Endothelial cell of umbilical vein (primary cell): ENCODE data around the gene NUPR1. TPM values are rescaled to one million over a fixed set of nuclear protein-coding genes. Genes with fewer than 3 reads are reported as not detected.

ENCODE experiments used
- BruUV-seq: library from RNA; stranded (reverse); fragments of 400-500 nt; replicated peaks from 2 replicates; lab custom pipeline; 2021; lab: Mats Ljungman, UMichigan
- CTCF ChIA-PET: fragments of 300-600, 350-600 bp; sonication (Branson Sonifier 250); formaldehyde crosslinking; loops from one replicate; lab custom pipeline; 2021; ENCODE audit warnings: antibody characterized with exemption, inconsistent platforms; lab: Charles Lee
- POLR2A ChIA-PET: fragments of 300-600, 350-600 bp; sonication (Branson Sonifier 250); formaldehyde crosslinking; loops from one replicate; lab custom pipeline; 2021; ENCODE audit warnings: antibody characterized with exemption, inconsistent platforms; lab: Charles Lee
- DNase-seq: peaks from one replicate; pipeline ENCODE4 v3.0.0-alpha.2; 2011; ENCODE audit warnings: low read depth, low spot score
- FAIRE-seq: peaks from 2 replicates; lab custom pipeline; 2011; peaks lifted over from hg19 to GRCh38; lab: Jason Lieb, UNC
- H2AFZ ChIP-seq: 2 replicates; pipeline ENCODE4 v1.6.0; 2012; ENCODE audit warnings: low read depth, low read length, control low read depth, inconsistent platforms
- H3K27ac ChIP-seq: 2 replicates; pipeline ENCODE4 v1.5.1; 2011; ENCODE audit warnings: low read depth, mild to moderate bottlenecking, control low read depth, low read length, moderate library complexity; ENCODE audit not compliant: insufficient read depth
- H3K27me3 ChIP-seq, 2 experiments: 2 replicates each; pipeline versions ENCODE4 v1.6.0 to v1.6.1; 2011; ENCODE audit warnings: low read length in 2 of 2, mixed read lengths in 1 of 2; ENCODE audit not compliant: control insufficient read depth in 2 of 2, insufficient read depth in 2 of 2
- H3K36me3 ChIP-seq, 2 experiments: 2 replicates in 1 of 2; 3 replicates in 1 of 2; pipeline ENCODE4 v1.5.1; 2011; ENCODE audit warnings: low read length in 2 of 2, mild to moderate bottlenecking in 1 of 2, moderate library complexity in 1 of 2; ENCODE audit not compliant: control insufficient read depth in 2 of 2, insufficient read depth in 2 of 2; ENCODE audit errors: extremely low read depth in 1 of 2
- H3K4me1 ChIP-seq: 3 replicates; pipeline ENCODE4 v1.5.1; 2011; ENCODE audit warnings: mild to moderate bottlenecking, low read length; ENCODE audit not compliant: control insufficient read depth, insufficient read depth; ENCODE audit errors: extremely low read depth
- H3K4me2 ChIP-seq: 2 replicates; pipeline ENCODE4 v1.6.1; 2011; ENCODE audit warnings: low read length, control low read depth, mixed read lengths; ENCODE audit not compliant: insufficient read depth
- H3K4me3 ChIP-seq, 3 experiments: fragments of 200-600 bp in 1 of 3; sonication (generic), shearing (Covaris generic) in 1 of 3; replicated peaks in 1 of 3; 2 replicates each; pipeline ENCODE4 v1.5.1; 2011 to 2016; ENCODE audit warnings: control low read depth in 3 of 3, low read length in 3 of 3, mild to moderate bottlenecking in 2 of 3, inconsistent platforms in 1 of 3, low read depth in 1 of 3, moderate library complexity in 1 of 3; ENCODE audit not compliant: insufficient read depth in 1 of 3
- H3K79me2 ChIP-seq: 2 replicates; pipeline ENCODE4 v1.6.0; 2012; ENCODE audit warnings: low read length, inconsistent platforms; ENCODE audit not compliant: control insufficient read depth, insufficient read depth
- H3K9ac ChIP-seq: replicated peaks from 2 replicates; pipeline ENCODE3; 2011; ENCODE audit warnings: low read length, control low read depth; ENCODE audit not compliant: insufficient read depth; ENCODE audit errors: extremely low read depth
- H3K9me1 ChIP-seq: replicated peaks from 3 replicates; pipeline ENCODE4 v1.6.0; 2011; ENCODE audit warnings: mild to moderate bottlenecking, low read length; ENCODE audit not compliant: control insufficient read depth, insufficient read depth; ENCODE audit errors: extremely low read depth
- H3K9me3 ChIP-seq: replicated peaks from 2 replicates; pipeline ENCODE4 v1.5.1; 2012; ENCODE audit warnings: low read length, inconsistent platforms; ENCODE audit not compliant: control insufficient read depth, insufficient read depth
- H4K20me1 ChIP-seq: replicated peaks from 2 replicates; pipeline ENCODE3; 2011; ENCODE audit warnings: mild to moderate bottlenecking, low read length; ENCODE audit not compliant: control insufficient read depth, insufficient read depth; ENCODE audit errors: extremely low read depth
- EZH2 ChIP-seq: IDR thresholded peaks from 2 replicates; pipeline ENCODE4 v1.6.1; 2012; ENCODE audit warnings: borderline replicate concordance, low read depth, mild to moderate bottlenecking, moderate library complexity, low read length, inconsistent platforms; ENCODE audit not compliant: severe bottlenecking
- GATA2 ChIP-seq: IDR thresholded peaks from 2 replicates; pipeline ENCODE4 v1.7.0; 2011; ENCODE audit warnings: low read depth, mild to moderate bottlenecking, moderate library complexity, mixed read lengths, low read length; ENCODE audit not compliant: insufficient read length, insufficient read depth
- JUN ChIP-seq: IDR thresholded peaks from 2 replicates; pipeline ENCODE4 v1.6.1; 2011; ENCODE audit warnings: borderline replicate concordance, low read depth; ENCODE audit not compliant: insufficient read length, insufficient read depth
- MAX ChIP-seq: IDR thresholded peaks from 2 replicates; pipeline ENCODE4 v1.6.1; 2011; ENCODE audit not compliant: insufficient read depth, insufficient read length
- MYC ChIP-seq: IDR thresholded peaks from one replicate; pipeline ENCODE4 v1.6.1; 2011; ENCODE audit warnings: mild to moderate bottlenecking, low read depth, low read length
- dilution Hi-C: fragments of 300-500 bp; cut with MboI; formaldehyde crosslinking; loops from one replicate; pipeline ENCODE4 v1.15.0; 2019; ENCODE audit warnings: low sequenced_read_pairs; ENCODE audit not compliant: extremely low pct_ligation_motif_present
- intact Hi-C: fragments of 100-400 bp; cut with micrococcal nuclease; formaldehyde crosslinking; loops from one replicate; pipeline ENCODE4 v1.10.0; 2022
- polyA plus RNA-seq, 4 experiments: library from polyadenylated mRNA; depleted of rRNA in 3 of 4; stranded (reverse) in 3 of 4; unstranded in 1 of 4; fragments of >200 nt; gene quantifications; 2 replicates each; pipeline versions ENCODE4 v1.2.1 to v1.2.3, GENCODE V29; 2011 to 2012; ENCODE audit warnings: missing spikeins in 1 of 4
- total RNA-seq: library from RNA; stranded (reverse); gene quantifications from 2 replicates; pipeline ENCODE4 v1.2.3, GENCODE V29; 2021

Gene NUPR1
- total and polyA plus RNA-seq, 2 donors (not counting 3 experiments of a cell fraction or from before 2014, with no cell fraction given), result 1.8 to 4.9 TPM

DNA sequence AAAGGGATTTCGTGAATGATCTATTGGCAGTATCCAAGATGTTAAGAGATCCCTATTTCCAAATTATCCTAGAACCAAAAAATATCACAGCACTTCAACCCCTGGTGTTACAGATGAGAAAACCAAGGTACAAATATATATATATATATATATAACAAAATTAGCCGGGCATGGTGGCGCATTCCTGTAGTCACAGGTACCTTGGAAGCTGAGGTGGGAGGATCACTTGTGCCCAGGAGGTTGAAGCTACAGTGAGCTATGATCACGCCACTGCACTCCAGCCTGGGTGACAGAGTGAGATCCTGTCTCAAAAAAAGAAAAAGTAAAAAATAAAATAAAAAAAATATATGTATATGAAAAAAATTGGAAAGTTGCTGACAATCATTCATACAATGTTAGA, 46.3 kb downstream of the NUPR1 start:
- Histone ChIP-seq H3K4me1 (peaks cover 2% of the 10 kb centered on the region), H3K9me3 (no peaks in the 10 kb centered on the region), H3K36me3 (peaks cover 0 to 6% of the 10 kb centered on the region in 2 experiments), H3K4me2 (peak overlapping the region; percentile 16), H3K4me3 (peak overlapping the region in 1 of 3 experiments; percentile 73), H3K9ac (peak overlapping the region; percentile 88), H3K27me3 (no peaks in the 10 kb centered on the region), H2AFZ (peak overlapping the region; percentile 95), H4K20me1 (no peaks in the 10 kb centered on the region), H3K9me1 (no peaks in the 10 kb centered on the region), H3K27ac (no peak overlapping the region), H3K79me2 (peaks cover 3% of the 10 kb centered on the region)
- CTCF ChIA-PET, result interaction anchor here (0.7 to 1.1 kb wide), 2 partner anchors 11 to 95 kb away, joined by 3 to 4 read pairs; no protein-coding TSS in a partner anchor
- intact Hi-C loops (loop anchor here (1.0 kb wide), 1 partner anchor 61 kb away; the partner anchor contains the start of gene SGF29), dilution Hi-C loops (no loop called here)
- TF ChIP-seq MAX (no peak), JUN (no peak), EZH2 (no peak)
- POLR2A ChIA-PET, result interaction anchor here (0.7 kb wide), 1 partner anchor 18 kb away, joined by 6 read pairs; no protein-coding TSS in a partner anchor
- DNase-seq (no peak), FAIRE-seq (no peak)
- no TSS peak for BruUV-seq

DNA sequence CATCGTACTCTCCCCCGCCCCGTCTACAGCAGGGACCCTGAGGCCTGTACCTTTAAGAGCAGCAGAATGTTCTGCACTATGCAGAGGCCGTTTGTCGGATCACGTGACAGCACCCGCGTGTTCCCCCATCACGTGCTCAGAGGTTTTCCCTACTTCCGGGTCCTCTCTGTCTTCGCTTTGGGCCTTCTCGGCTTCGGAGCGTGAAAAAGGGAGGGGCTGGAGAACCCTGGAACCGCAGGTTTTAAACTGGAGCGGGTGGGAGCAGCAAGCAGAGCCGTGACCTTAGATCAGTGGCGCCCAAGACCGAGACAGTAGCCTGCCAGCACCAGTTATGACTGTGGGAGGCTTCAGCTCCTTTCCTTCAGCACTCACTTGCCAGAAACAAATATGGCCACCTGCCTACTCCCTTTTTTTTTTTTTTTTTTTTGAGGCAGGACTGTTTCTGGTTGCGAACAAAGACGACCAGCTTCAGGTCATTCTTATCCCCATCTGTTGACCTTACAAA, 46.8 kb downstream of the NUPR1 start, which contains the start of gene CLN3:
CLN3 (minus strand) TSS at position 105 of the 505 bp plus-strand sequence. CDS start 315 bp downstream, outside the sequence.
- Histone ChIP-seq H3K4me2 (peak within 1 kb of the TSS; percentile 84), H3K36me3 (peaks cover 0 to 9% of the 10 kb centered on the region in 2 experiments), H3K4me1 (peaks cover 2% of the 10 kb centered on the region), H3K9ac (peak within 1 kb of the TSS; percentile 88), H3K27me3 (no peaks in the 10 kb centered on the region), H3K4me3 (peak within 1 kb of the TSS; percentile 73 to 94 (median 81)), H3K27ac (peak within 1 kb of the TSS; percentile 90), H2AFZ (peak within 1 kb of the TSS; percentile 95), H3K79me2 (peaks cover 3% of the 10 kb centered on the region), H3K9me1 (no peaks in the 10 kb centered on the region), H3K9me3 (no peaks in the 10 kb centered on the region), H4K20me1 (no peaks in the 10 kb centered on the region)
- peak; percentile 97 for FAIRE-seq
- POLR2A ChIA-PET, result interaction anchor here (0.6 to 0.7 kb wide), 4 partner anchors 18 to 447 kb away, joined by 3 to 6 read pairs (median 4); no protein-coding TSS in a partner anchor
- peak; percentile 50 for TF ChIP-seq MYC
- peak; percentile 99 for TF ChIP-seq MAX
- TF ChIP-seq GATA2, result no peak
- dilution Hi-C loops (no loop called here), intact Hi-C loops (loop anchor here (1.0 kb wide), 1 partner anchor 61 kb away; the partner anchor contains the start of gene SGF29)
- CTCF ChIA-PET, result interaction anchor here (0.7 to 1.1 kb wide), 3 partner anchors 12 to 96 kb away, joined by 3 to 4 read pairs (median 4); no protein-coding TSS in a partner anchor
- peak; percentile 94 for DNase-seq
- TSS peak; percentile 80 for BruUV-seq
